ENCODE results near the gene SLCO2A1.

The SLCO2A1 gene

DNA sequence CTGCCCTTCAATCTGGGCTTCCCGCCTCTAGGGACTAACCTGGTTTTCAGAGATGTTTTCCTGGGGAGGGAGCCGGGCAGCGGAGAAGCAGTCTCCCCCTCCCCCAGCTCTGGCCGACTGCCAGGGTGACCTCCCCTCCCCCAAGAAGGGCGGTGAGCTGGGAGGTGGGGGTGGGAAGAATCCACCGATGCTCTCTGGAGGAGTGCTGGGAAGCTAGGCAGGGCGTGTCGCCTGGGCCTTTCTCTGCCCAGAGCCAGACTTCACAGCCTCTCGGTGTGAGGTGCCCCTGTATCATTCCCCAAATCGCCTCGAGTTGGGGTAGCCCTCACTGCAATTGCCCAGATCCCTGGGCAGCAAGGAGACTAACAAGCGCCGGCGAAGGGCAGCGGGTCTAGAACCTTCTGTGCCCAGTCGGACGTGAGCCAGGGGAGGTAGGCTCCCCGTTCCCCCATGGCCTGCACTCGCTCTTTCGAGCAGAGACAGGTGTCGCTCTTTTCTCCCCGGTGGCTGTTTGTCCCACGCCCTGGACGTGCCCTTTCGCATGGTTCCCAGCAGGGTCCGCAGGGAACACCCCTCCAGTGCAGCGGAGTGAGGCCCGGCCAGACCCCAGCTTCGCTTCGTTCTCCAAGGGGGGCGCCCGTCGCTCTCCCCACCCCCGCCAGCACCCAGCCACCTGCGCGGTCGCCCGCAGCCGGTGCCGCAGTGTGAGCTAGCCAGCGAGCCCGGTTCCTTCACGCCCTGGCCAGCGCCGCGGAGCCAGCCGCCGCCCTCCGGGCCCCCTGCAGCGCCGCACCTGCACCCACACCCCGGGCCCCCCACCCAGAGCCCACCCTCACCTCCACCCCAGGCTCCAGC, 135.1 kb downstream of the SLCO2A1 start:
- no peak for TF ChIP-seq FOXK2 (IDR thresholded peaks at IDR 0.05)
- no peak for TF ChIP-seq TARDBP (IDR thresholded peaks at IDR 0.05)
- no peak for TF ChIP-seq ARNT (IDR thresholded peaks at IDR 0.05)
- no peak for TF ChIP-seq ZNF384 (IDR thresholded peaks at IDR 0.05)
- no peak for TF ChIP-seq LEF1 (IDR thresholded peaks at IDR 0.05; ENCODE audit: borderline replicate concordance)
- TF ChIP-seq FOXA1 (IDR thresholded peaks at IDR 0.05): no peak
- no peak for TF ChIP-seq FOXM1 (IDR thresholded peaks at IDR 0.05; ENCODE audit: borderline replicate concordance)
- TF ChIP-seq HDGF (IDR thresholded peaks at IDR 0.05; ENCODE audit: borderline replicate concordance): no peak
- no peak for TF ChIP-seq SUZ12 (IDR thresholded peaks at IDR 0.05)
- no peak for TF ChIP-seq SP1 (IDR thresholded peaks at IDR 0.05)
- no peak for TF ChIP-seq L3MBTL2 (conservative IDR thresholded peaks at IDR 0.05)
- TF ChIP-seq ELF4 (IDR thresholded peaks at IDR 0.05): no peak
- TF ChIP-seq, protein P1, sequence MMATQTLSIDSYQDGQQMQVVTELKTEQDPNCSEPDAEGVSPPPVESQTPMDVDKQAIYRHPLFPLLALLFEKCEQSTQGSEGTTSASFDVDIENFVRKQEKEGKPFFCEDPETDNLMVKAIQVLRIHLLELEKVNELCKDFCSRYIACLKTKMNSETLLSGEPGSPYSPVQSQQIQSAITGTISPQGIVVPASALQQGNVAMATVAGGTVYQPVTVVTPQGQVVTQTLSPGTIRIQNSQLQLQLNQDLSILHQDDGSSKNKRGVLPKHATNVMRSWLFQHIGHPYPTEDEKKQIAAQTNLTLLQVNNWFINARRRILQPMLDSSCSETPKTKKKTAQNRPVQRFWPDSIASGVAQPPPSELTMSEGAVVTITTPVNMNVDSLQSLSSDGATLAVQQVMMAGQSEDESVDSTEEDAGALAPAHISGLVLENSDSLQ (IDR thresholded peaks at IDR 0.05): no peak
- TF ChIP-seq NFRKB (IDR thresholded peaks at IDR 0.05): no peak
- no peak for TF ChIP-seq CTBP1 (IDR thresholded peaks at IDR 0.05; ENCODE audit: borderline replicate concordance)
- no peak for TF ChIP-seq BHLHE40 (IDR thresholded peaks at IDR 0.05; ENCODE audit: borderline replicate concordance)
- ChIA-PET CTCF (no interaction called here), POLR2A (interaction anchor here (0.9 kb wide), 1 partner anchor 11 kb away, joined by 3 read pairs; no protein-coding TSS in a partner anchor)
- DNase-seq (ENCODE audit: extremely low spot score): no peak

DNA sequence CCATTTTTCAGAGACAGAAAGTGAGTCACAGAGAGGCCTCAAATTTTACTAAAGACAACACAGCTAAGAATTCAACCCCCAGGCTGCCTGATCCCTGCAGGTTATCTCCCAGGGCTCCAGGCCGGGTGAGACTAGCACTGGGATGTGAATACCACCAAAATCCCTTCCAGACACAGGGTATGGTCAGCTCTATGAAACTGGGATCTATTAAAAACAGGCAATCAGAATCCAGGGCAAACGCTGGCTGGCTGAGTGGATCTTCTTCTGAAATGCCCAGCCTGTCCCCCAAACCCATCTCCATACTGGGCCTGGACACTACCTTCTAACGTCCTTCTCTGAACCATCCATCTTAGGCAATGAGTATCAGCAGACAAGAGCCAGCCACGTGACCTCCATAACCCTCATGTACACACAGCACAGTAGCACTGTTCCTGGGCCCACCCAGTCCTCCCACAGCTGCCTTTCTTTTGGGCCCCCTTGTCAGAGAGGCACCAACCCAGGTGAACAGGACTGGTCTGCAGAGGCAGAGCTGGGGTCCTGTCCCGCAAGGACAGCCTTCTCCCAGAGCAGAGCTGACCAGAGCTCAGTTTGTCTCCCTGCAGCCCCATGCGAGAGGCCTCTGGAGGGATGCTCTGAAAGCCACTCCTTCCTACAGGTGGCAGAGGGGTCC, 135.9 kb downstream of the SLCO2A1 start:
- TF ChIP-seq ZNF384 (IDR thresholded peaks at IDR 0.05) (no peak), CTBP1 (IDR thresholded peaks at IDR 0.05; ENCODE audit: borderline replicate concordance) (no peak), SP1 (IDR thresholded peaks at IDR 0.05) (no peak), NFRKB (IDR thresholded peaks at IDR 0.05) (no peak)
- TF ChIP-seq, protein P1 (IDR thresholded peaks at IDR 0.05): no peak
- DNase-seq (ENCODE audit: extremely low spot score): no peak
- POLR2A ChIA-PET: interaction anchor here (0.9 kb wide), 1 partner anchor 12 kb away, joined by 3 read pairs; no protein-coding TSS in a partner anchor
- CTCF ChIA-PET: no interaction called here

DNA sequence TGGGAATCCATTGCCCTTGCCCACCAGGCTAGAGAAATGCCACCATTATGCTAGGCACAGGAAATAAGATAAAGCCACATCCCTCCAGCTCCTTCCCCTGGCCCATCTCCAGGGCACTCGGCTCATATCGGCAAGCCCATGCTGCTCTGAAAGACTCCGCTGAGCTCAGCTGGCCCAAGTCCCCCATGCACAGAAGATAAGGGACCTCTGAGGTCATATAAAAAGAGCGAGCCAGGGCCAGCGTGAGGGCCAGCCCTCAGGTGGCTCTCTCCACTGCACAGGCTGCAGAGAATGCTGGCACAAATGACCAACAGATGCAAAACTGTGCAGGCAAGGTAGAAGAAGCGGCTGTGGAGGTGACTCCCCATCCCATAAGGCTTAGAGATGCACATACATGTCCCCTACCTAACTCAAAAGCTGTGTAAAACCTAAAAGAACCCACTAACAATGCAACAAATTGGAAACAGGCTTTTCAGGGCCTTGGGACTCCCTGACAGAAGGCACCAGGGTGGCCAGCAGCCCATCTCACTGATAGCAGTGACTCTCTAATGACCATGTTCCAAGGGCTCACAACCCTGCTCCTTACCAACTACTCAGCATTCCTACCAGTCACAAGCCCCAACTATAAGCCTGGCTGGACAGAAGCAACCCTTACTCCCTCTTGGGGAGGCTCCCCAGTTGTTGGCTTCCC, 137.0 kb downstream of the SLCO2A1 start:
- ChIA-PET CTCF (interaction anchor here (0.6 kb wide), 1 partner anchor 321 kb away, joined by 9 read pairs; no protein-coding TSS in a partner anchor), POLR2A (no interaction called here)
- no peak for DNase-seq (ENCODE audit: extremely low spot score)

DNA sequence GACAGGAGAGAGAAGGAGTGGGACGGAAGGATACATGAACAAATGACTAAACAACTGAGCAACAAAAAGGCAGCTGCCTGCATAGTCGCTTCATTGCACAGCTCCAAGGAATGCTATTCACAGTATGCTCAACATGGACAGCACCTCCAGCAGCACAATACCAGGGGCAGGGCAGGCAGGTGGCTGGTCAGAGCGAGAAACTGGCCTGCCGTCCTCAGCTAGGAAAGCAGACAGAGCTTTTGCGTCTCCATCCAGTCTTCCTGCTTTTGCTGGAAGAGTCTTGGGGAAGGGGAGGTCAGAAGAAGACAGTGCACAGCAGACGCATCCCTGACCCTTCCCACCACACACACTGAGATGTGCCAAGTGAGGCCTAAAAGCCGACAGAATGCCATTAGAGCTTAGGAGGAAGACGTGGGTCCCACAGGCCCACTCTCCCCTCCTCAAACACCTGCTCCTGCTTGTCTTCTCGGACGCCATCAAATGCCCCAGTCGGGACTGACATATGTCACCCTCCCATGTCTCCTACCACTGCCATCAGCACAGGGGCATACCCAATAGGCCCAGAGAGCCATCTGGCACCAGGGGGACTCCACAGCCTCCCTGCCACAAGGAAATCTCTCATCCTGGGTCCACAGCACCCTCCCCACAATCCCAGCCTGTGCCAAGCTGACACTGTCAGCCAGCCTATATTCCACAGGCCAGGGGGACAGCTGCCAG, 137.9 kb downstream of the SLCO2A1 start:
- ChIA-PET POLR2A (no interaction called here), CTCF (no interaction called here)
- peak; percentile 1 for DNase-seq (ENCODE audit: extremely low spot score)
- TF ChIP-seq FOXA1 (IDR thresholded peaks at IDR 0.05): no peak
- TF ChIP-seq ARNT (IDR thresholded peaks at IDR 0.05): no peak
- no peak for TF ChIP-seq ELF4 (IDR thresholded peaks at IDR 0.05)
- no peak for TF ChIP-seq CTBP1 (IDR thresholded peaks at IDR 0.05; ENCODE audit: borderline replicate concordance)

More for the DNA sequence above, 137.0 kb downstream of the SLCO2A1 start:
- no peak for TF ChIP-seq CTBP1 (IDR thresholded peaks at IDR 0.05; ENCODE audit: borderline replicate concordance)
- no peak for TF ChIP-seq SP1 (IDR thresholded peaks at IDR 0.05)
- TF ChIP-seq FOXA1 (IDR thresholded peaks at IDR 0.05): no peak
- TF ChIP-seq HDGF (IDR thresholded peaks at IDR 0.05; ENCODE audit: borderline replicate concordance): no peak
- no peak for TF ChIP-seq TARDBP (IDR thresholded peaks at IDR 0.05)
- TF ChIP-seq SUZ12 (IDR thresholded peaks at IDR 0.05): no peak

DNA sequence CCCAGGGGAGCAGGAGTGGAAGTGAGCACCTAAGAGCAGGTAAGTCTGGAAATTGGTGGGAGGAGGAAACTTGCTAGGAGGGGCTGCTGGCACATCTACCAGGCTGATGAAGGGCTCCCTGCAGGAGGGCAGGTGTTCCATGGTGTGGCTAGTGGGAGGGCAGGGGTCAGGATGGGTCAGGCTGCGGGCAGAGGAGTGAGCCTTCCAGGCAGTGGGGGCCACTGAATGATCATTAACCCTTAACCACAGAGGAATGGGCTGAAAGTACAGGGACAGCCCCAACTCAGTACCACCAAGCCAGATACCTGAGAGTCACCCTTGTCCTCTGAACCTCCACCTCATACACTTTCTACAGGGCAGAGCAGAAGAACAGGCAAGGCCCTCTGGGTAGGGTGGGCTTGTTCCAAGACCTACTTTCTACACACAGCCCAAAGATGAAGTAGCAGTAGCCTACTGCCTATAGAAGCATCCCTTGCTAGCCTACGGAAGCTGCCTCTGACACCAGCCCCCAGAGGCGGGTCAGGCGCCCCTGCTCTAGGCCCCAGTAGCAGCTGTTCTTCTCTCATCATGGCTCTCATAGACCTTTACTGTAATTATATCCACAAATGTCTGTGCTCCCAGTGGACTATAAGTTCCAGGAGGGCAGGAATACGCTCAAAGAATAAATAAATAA, 138.6 kb downstream of the SLCO2A1 start:
- CTCF ChIA-PET: no interaction called here
- TF ChIP-seq SUZ12 (IDR thresholded peaks at IDR 0.05) (no peak), HDGF (IDR thresholded peaks at IDR 0.05; ENCODE audit: borderline replicate concordance) (no peak)
- DNase-seq (ENCODE audit: extremely low spot score): peak; percentile 3
- POLR2A ChIA-PET: no interaction called here

DNA sequence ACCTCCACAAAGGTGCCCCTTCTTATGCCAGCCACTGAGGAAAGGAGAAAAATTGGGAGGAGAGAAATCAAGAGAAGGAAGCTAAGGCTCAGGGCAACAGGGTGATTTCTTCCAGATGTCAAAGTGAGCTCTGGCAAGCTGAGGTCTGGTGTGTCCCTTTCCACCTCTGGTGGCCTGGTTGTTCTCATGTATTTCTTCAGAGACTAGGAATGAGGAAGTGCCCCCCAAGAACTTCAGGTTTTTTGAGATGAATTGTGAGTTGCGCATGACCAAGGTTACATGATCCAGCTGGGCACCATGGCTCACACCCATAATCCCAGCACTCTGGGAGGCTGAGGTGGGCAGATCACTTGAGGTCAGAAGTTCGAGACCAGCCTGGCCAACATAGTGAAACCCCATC, 139.7 kb downstream of the SLCO2A1 start:
- no peak for TF ChIP-seq NFRKB (IDR thresholded peaks at IDR 0.05)
- no peak for TF ChIP-seq SUZ12 (IDR thresholded peaks at IDR 0.05)
- TF ChIP-seq L3MBTL2 (conservative IDR thresholded peaks at IDR 0.05): no peak
- TF ChIP-seq ARNT (IDR thresholded peaks at IDR 0.05): no peak
- TF ChIP-seq FOXA1 (IDR thresholded peaks at IDR 0.05): no peak
- TF ChIP-seq TARDBP (IDR thresholded peaks at IDR 0.05): no peak
- TF ChIP-seq, protein P1 (IDR thresholded peaks at IDR 0.05): no peak
- TF ChIP-seq FOXK2 (IDR thresholded peaks at IDR 0.05): no peak
- no peak for TF ChIP-seq ELF4 (IDR thresholded peaks at IDR 0.05)
- no peak for TF ChIP-seq CTBP1 (IDR thresholded peaks at IDR 0.05; ENCODE audit: borderline replicate concordance)
- no peak for TF ChIP-seq ZNF384 (IDR thresholded peaks at IDR 0.05)
- TF ChIP-seq BHLHE40 (IDR thresholded peaks at IDR 0.05; ENCODE audit: borderline replicate concordance): no peak
- no peak for TF ChIP-seq HDGF (IDR thresholded peaks at IDR 0.05; ENCODE audit: borderline replicate concordance)
- TF ChIP-seq FOXM1 (IDR thresholded peaks at IDR 0.05; ENCODE audit: borderline replicate concordance): no peak
- no peak for TF ChIP-seq SP1 (IDR thresholded peaks at IDR 0.05)
- no peak for TF ChIP-seq LEF1 (IDR thresholded peaks at IDR 0.05; ENCODE audit: borderline replicate concordance)
- ChIA-PET CTCF (interaction anchor here (0.6 kb wide), 1 partner anchor 21 kb away, joined by 3 read pairs; no protein-coding TSS in a partner anchor), POLR2A (no interaction called here)
- DNase-seq (ENCODE audit: extremely low spot score): no peak

Measured in HEK293T (cell line).